ENCODE measurements around the gene DNAH17. TPM values are rescaled to one million over a fixed set of nuclear protein-coding genes. Genes with fewer than 3 reads are reported as not detected.
A peak's percentile ranks its signal among the peaks of the same experiment; 100 is the strongest.

The DNAH17 gene
- total RNA-seq, 1 donor from 2014 or later = not detected

DNA sequence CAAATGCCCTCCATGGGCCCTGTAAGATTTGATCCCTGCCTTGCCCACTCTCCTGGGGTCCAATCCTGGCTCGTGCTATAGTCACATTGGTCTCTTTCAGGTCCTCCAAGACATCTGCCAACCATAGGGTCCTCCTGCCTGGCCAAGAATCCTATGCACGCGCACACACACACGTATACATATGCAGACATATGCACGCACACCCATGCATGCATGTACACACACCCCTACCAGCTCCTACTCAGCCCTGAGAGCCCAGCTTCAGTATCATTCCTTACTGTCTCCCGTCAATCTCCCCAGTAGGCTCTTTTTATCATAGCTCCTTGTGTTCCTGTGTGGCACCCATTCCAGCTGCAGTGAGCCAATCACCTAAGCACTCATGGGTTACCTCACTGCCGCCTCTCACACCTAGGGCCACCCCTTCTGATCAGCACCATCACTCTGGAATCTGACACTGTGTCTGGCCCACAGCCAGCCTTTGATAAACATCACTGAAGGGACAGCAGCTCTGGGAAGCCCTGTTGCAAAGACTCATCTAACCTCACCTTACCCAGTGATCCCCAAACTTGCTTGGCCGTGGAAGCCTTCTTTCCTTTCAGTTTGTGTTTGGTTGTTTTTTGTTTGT is 7.9 kb upstream of the DNAH17 start:
- ATAC-seq (ENCODE audit: poor library complexity) (no peak), DNase-seq (no peak)
- intact Hi-C loops (cut with DNase I) = no loop called here

- ATAC-seq (ENCODE audit: poor library complexity) (no peak), DNase-seq (no peak)
- intact Hi-C loops (cut with DNase I) = no loop called here
Observed at GRCh38 chr17:78583091-78583490, 5.9 kb upstream of the DNAH17 start.

- DNase-seq (no peak), ATAC-seq (ENCODE audit: poor library complexity) (no peak)
- intact Hi-C loops (cut with DNase I) = no loop called here
Observed at GRCh38 chr17:78581304-78581703, 4.1 kb upstream of the DNAH17 start.

DNA sequence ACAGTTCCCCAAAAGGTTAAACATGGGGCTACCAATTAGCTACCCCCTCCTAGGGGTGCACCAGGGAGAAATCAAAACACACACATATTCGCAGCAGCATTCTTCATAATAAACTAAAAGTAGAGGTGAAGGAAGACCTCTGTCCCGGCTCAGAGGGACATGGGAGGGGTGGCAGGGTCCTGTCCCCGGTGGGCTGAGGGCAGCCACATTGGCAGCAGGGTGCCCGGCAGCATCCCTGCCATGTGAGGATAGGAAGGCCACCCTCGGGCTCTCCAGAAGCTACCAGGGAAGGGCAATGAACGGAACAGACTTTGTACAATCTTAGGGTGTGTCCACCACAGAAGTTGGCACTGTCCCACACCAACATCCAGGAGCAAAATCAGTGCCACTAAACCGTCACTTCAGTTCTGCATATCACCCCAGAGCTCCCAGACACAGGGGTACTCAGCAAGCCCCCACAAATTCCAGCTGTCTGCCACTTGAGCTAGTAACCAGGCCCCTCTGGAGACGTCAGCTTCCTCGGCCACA is 3.1 kb upstream of the DNAH17 start:
- intact Hi-C loops (cut with DNase I) = no loop called here
- ATAC-seq (ENCODE audit: poor library complexity) = no peak
- DNase-seq = no peak

DNA sequence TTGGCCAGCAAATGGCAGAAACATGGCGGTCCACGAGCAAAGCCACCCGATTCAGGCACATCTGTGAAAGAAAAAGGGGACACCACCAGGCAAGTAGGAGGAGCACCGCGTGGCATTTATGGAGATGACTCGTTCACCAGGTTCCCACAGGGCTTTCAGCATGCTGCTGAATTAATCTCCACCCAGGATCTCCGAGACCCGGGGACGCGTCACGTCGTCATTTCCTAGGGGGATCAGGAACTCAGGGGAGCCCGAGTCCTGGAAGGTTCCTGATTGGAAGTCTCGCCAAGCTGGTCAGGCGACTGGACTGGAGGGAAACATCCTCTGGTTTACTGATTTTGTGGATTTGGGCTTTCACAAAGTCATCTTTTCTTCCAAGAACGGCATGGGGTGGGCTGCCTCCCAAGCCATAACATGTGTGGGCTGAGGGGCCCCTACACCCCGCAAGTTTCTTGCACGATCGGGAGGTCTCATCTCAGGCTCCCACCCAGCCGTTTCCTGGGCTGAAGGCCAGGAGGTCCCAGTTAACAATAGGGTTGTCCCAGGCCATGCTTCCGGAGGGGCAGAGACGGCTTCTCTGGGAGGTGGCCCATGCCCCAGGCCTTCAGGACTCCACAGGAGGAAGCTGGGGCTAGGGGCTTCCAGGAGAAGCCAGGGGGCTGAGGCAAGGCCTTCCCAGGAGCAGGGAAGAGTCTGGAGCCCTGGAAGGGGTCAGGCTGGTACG is 645 bp downstream of the DNAH17 start:
- peak; percentile 34 for ATAC-seq (ENCODE audit: poor library complexity)
- intact Hi-C loops (cut with DNase I) = no loop called here
- DNase-seq = no peak

DNA sequence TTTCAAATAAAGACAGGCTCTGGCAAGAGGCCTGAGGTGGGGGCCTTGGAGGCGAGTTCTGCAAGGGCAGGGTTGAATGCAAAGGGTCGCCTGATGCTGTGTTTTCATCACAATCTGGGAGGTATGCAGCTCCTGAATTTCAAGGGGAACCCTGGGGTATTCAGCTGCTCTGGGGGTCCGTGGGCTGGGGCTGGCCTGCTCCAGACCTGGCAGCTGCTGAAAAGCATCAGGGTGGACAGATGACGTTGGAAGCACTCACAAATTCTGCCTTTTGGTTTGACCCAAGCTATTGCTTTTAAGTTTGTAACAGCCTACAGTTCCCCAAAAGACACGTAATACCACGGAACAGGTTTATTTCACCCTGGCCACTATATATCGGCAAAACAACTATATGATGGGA is 1.3 kb downstream of the DNAH17 start:
- DNase-seq (no peak), ATAC-seq (ENCODE audit: poor library complexity) (no peak)
- intact Hi-C loops (cut with DNase I) = no loop called here

DNA sequence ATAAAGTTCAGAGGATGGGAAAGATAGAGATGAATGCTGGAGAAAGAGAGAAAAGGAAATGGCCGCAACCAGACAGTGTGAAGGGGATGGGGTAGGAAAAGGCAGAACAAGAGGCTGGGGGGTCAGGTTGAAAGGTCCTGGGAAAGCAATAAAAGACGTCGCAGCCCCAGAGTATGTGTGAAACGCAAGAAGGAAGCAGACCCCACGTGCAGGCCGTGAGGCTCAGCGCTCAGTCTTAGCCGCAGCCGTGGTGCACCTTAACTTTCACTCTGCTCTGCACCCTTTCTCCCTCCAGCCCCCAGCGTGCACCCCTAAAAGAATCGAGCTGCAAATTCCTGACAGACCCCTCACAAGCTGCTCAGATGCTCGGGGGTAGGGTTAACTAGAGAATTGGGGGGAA is 1.9 kb downstream of the DNAH17 start:
- ATAC-seq (ENCODE audit: poor library complexity) (no peak), DNase-seq (no peak)
- intact Hi-C loops (cut with DNase I) = no loop called here

DNA sequence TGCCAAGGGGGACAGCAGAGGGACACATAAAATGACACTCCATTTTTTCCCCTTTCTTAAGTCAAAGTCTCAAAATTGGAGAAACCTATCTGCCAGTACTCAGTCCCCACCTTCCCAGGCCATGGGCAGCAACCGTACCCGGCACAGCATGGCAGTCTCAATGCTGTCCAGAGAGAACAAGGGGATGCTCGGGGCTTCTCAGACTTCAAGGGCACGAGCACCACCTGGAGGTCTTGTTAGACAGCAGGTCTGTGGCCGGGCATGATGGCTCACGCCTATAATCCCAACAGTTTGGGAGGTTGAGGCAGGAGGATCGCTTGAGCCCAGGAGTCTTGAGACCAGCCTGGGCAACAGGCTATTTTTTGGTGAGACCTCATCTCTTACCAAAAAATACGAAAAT is 3.2 kb downstream of the DNAH17 start:
- ATAC-seq (ENCODE audit: poor library complexity) = no peak
- no peak for DNase-seq
- intact Hi-C loops (cut with DNase I) = no loop called here

GRCh38 chr17:78572239-78573205 is 4.7 kb downstream of the DNAH17 start:
- ATAC-seq (ENCODE audit: poor library complexity) (no peak), DNase-seq (no peak)
- intact Hi-C loops (cut with DNase I) = no loop called here

DNA sequence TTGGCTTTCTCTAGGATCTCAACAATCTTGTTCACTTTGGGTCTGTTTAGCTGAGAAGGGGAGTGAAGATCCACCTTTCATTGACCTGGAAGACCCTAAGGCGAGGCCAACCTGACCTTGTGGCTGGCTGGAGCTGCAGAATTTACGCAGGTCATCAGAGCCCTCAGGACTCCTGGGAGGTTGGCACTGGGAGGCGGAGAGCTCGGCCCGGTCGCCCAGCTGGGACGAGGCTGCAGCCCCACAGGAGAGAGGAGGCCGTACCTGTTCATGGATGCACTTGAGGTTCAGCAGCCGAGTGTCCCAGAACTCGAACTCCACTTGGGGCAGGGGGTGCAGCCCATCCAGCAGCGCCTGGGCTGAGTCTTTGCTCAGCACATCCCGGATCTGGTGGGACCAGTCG is 5.9 kb downstream of the DNAH17 start:
- intact Hi-C loops (cut with DNase I) = no loop called here
- no peak for ATAC-seq (ENCODE audit: poor library complexity)
- DNase-seq = no peak

DNA sequence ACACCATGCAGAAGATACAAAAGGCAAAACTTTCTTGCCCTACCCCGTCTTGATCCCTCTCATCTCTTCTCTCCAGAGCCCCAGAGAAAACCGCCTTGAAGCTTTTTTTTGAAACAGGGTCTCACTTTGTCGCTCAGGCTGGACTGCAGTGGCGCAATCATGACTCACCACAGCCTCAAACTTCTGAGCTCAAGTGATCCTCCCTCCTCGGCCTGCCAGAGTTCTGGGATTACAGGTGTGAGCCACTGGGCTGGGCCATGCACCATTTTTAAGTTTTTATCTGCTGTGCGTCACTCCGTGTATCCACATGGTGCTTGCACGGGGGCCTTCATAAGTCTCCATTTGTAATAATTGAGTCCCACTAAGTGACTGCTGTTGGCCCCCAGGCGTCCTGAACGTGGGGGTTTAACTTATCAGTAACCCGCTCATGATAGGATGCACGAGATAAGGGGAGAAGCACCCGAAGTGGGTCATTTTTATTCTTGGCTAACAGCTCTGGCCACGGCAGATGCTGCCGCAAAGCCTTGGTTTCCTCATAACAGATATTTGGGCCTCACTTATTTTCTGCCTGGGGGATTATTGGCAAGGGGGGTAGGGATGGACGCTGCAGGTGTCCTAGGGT is 8.6 kb downstream of the DNAH17 start:
- ATAC-seq (ENCODE audit: poor library complexity) (no peak), DNase-seq (peak; percentile 57)
- intact Hi-C loops (cut with DNase I) = no loop called here

DNA sequence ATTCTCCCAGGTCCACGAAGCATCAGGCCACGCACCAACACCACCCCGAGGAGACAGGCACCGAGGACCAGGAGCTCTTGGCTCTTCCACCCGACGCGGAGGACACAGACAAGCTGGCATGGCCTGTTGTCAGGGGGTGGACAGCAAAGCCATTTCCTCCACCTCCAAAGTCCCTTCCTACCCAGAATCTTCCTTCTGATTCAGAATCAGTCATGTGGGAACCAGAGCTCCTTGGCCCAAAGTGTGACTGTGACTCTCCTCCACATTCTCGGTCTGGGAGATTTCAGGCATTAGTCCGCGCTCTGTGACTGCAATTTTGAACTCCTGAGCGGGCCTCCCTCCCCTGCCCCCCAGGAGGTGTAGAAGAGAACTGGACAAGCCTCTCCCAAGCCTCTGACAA is 9.2 kb downstream of the DNAH17 start:
- intact Hi-C loops (cut with DNase I) = no loop called here
- ATAC-seq (ENCODE audit: poor library complexity) = no peak
- no peak for DNase-seq

DNA sequence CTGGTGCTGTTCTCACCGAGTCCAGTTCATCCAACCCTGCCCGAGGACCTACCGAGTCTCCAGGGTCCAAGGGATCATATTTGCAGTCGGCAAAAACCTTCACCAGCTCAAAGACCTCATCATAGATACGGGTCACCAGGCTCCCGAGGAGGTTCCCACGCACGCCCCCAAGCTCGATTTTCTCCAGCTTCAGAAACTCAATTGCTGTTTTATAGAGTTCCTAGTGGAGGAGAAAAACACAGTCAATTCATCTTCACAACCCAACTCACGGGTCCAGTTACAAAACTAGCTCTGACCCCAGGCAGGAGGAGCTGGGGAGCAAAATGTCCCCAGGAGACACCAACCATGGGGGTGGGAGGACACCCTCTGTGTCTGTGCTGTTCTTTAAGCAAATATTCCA is 10.2 kb downstream of the DNAH17 start:
- ATAC-seq (ENCODE audit: poor library complexity) (no peak), DNase-seq (no peak)
- intact Hi-C loops (cut with DNase I) = no loop called here

DNA sequence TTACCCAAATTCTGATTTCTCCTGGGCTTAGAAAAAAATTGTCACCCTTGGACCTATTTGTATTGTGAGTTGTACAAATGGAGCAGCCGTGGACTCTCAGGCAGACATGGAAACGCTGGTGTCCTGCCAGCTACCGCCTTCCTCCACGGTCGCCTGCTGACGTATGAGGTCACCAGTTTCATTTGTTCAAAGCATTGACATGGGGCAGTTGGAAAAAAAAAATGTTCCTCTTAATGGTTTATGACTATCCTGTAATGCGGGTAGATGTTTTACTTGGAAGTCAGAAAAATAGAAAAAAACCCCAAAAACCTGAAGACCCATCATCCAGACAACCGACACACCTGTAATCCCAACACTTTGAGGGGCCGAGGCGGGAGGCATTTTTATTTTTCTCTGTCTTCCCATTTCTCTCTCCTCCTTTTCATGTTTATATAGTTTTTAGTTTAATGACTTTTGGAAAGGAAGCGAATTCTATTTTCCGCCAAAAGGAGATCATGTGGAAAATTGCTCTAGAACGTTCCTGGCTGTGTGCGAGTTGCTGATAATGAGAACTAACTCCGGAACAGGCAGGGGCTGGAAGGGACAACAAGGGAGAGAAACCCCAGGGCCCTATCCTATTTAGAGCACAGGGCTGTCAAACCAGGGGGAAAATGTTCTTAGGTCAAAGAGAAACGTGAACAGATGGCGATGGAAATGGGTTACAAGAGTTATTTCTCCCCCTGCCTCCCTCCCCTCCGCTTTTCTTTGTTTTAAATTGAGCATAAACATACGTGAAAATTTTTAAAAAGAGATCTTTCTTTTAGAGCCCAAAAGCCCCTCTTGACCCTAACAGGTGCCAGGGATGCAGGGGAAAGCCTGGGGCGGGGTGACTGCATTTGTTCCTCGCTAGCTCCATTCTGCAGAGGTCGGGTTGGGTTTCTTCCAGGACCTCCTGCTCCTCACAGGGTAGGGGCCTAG is 13.7 kb downstream of the DNAH17 start:
- DNase-seq = peak; percentile 75
- intact Hi-C loops (cut with DNase I) = no loop called here
- ATAC-seq (ENCODE audit: poor library complexity) = peak; percentile 41

- intact Hi-C loops (cut with DNase I) = no loop called here
- DNase-seq (no peak), ATAC-seq (ENCODE audit: poor library complexity) (no peak)
Observed at GRCh38 chr17:78562734-78563133, 14.5 kb downstream of the DNAH17 start.

GRCh38 chr17:78561166-78561565 is 16.0 kb downstream of the DNAH17 start:
- no peak for ATAC-seq (ENCODE audit: poor library complexity)
- DNase-seq = no peak
- intact Hi-C loops (cut with DNase I) = no loop called here

GRCh38 chr17:78560731-78561130 is 16.5 kb downstream of the DNAH17 start:
- ATAC-seq (ENCODE audit: poor library complexity) (no peak), DNase-seq (no peak)
- intact Hi-C loops (cut with DNase I) = no loop called here

Measured in Right ventricle myocardium superior (tissue), 1 donor.